ENCODE measurements around the gene LASP1NB.

LASP1NB gene

DNA sequence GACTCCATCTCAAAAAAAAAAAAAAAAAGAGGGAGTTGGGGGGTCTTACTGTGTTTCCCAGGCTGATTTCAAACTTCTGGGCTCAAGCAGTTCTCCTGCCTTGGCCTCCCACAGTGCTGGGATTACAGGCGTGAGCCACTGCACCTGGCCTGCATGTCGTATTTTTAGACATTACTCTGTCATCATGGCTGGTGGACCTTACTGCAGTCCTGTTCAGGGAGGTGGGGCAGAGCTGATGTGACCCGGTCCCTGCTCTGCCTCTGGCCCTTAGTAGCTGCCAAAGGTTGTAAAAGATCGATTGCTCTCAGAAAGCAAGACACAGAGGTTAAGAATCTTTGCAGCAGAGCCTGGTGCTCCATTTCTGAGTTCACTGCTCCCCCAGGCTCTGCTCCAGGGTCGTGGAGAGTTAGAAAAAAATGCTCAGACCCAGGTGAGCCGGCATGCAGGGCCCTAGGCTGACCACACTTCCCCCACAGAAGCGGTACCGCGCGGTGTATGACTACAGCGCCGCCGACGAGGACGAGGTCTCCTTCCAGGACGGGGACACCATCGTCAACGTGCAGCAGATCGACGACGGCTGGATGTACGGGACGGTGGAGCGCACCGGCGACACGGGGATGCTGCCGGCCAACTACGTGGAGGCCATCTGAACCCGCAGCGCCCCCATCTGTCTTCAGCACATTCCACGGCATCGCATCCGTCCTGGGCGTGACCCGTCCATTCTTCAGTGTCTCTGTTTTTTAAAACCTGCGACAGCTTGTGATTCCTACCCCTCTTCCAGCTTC lies 7.1 kb upstream of the LASP1NB start:
- H3K9me3 ChIP-seq (replicated peaks; ENCODE audit: control insufficient read depth, insufficient read depth, low read length) = no peaks in the 10 kb centered on the region
- POLR2A ChIA-PET = no interaction called here
- no peaks in the 10 kb centered on the region for H3K27me3 ChIP-seq (ENCODE audit: control insufficient read depth in 2 of 2, insufficient read depth in 2 of 2, low read length in 2 of 2)
- H3K4me1 ChIP-seq (ENCODE audit: control insufficient read depth, extremely low read depth, insufficient read depth, low read length) = no peaks in the 10 kb centered on the region
- CTCF ChIA-PET = interaction anchor here (1.3 kb wide), 1 partner anchor 21 kb away, joined by 3 read pairs; no protein-coding TSS in a partner anchor
- H3K4me3 ChIP-seq (replicated peaks in 1 of 3; ENCODE audit: insufficient read depth in 1 of 3, low read depth in 1 of 3, low read length in 3 of 3) = no peak overlapping the region
- no peaks in the 10 kb centered on the region for H4K20me1 ChIP-seq (replicated peaks; ENCODE audit: control insufficient read depth, extremely low read depth, insufficient read depth, low read length)
- FAIRE-seq (no peak), DNase-seq (ENCODE audit: low read depth, low spot score) (no peak)
- no peak overlapping the region for H3K27ac ChIP-seq (ENCODE audit: insufficient read depth, low read depth, low read length)
- no peaks in the 10 kb centered on the region for H3K9me1 ChIP-seq (replicated peaks; ENCODE audit: control insufficient read depth, extremely low read depth, insufficient read depth, low read length)
- BruUV-seq (replicated peaks) = no TSS peak
- H3K36me3 ChIP-seq (ENCODE audit: control insufficient read depth in 2 of 2, extremely low read depth in 1 of 2, insufficient read depth in 2 of 2, low read length in 2 of 2) = peaks cover 16 to 55% of the 10 kb centered on the region in 2 experiments
- no peak overlapping the region for H2AFZ ChIP-seq (ENCODE audit: low read depth, low read length)
- TF ChIP-seq, protein P1, sequence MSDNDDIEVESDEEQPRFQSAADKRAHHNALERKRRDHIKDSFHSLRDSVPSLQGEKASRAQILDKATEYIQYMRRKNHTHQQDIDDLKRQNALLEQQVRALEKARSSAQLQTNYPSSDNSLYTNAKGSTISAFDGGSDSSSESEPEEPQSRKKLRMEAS (IDR thresholded peaks at IDR 0.05; ENCODE audit: insufficient read depth, insufficient read length) = no peak
- TF ChIP-seq POLR2AphosphoS5 (IDR thresholded peaks at IDR 0.05; ENCODE audit: insufficient read depth, low read depth, low read length) = no peak
- TF ChIP-seq MYC (IDR thresholded peaks at IDR 0.05; ENCODE audit: low read depth, low read length) = no peak
- TF ChIP-seq FOS (IDR thresholded peaks at IDR 0.05; ENCODE audit: borderline replicate concordance, insufficient read depth, low read length) = no peak
- TF ChIP-seq, protein P2, sequence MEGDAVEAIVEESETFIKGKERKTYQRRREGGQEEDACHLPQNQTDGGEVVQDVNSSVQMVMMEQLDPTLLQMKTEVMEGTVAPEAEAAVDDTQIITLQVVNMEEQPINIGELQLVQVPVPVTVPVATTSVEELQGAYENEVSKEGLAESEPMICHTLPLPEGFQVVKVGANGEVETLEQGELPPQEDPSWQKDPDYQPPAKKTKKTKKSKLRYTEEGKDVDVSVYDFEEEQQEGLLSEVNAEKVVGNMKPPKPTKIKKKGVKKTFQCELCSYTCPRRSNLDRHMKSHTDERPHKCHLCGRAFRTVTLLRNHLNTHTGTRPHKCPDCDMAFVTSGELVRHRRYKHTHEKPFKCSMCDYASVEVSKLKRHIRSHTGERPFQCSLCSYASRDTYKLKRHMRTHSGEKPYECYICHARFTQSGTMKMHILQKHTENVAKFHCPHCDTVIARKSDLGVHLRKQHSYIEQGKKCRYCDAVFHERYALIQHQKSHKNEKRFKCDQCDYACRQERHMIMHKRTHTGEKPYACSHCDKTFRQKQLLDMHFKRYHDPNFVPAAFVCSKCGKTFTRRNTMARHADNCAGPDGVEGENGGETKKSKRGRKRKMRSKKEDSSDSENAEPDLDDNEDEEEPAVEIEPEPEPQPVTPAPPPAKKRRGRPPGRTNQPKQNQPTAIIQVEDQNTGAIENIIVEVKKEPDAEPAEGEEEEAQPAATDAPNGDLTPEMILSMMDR (IDR thresholded peaks at IDR 0.05; ENCODE audit: extremely low read depth in 1 of 2, insufficient read depth in 1 of 2, low read depth in 1 of 2, low read length in 2 of 2) = no peak
- TF ChIP-seq POLR2A (IDR thresholded peaks at IDR 0.05; ENCODE audit: low read depth, low read length) = no peak
- TF ChIP-seq EZH2 (IDR thresholded peaks at IDR 0.05; ENCODE audit: borderline replicate concordance, low read depth, low read length, severe bottlenecking) = no peak
- TF ChIP-seq JUN (IDR thresholded peaks at IDR 0.05; ENCODE audit: borderline replicate concordance, insufficient read depth, insufficient read length, low read depth) = no peak
- no peak for TF ChIP-seq GATA2 (IDR thresholded peaks at IDR 0.05; ENCODE audit: insufficient read depth, insufficient read length, low read depth, low read length)
- H3K9ac ChIP-seq (replicated peaks; ENCODE audit: extremely low read depth, insufficient read depth, low read length) = no peak overlapping the region
- dilution Hi-C loops (cut with MboI; ENCODE audit: extremely low pct_ligation_motif_present, low sequenced_read_pairs) = no loop called here
- H3K79me2 ChIP-seq (ENCODE audit: control insufficient read depth, insufficient read depth, low read length) = peaks cover 1% of the 10 kb centered on the region
- intact Hi-C loops (cut with micrococcal nuclease) = no loop called here
- H3K4me2 ChIP-seq (ENCODE audit: insufficient read depth, low read length) = no peak overlapping the region

Measured in endothelial cell of umbilical vein (primary cell).